ENCODE results near the gene COL13A1.

The COL13A1 gene

DNA sequence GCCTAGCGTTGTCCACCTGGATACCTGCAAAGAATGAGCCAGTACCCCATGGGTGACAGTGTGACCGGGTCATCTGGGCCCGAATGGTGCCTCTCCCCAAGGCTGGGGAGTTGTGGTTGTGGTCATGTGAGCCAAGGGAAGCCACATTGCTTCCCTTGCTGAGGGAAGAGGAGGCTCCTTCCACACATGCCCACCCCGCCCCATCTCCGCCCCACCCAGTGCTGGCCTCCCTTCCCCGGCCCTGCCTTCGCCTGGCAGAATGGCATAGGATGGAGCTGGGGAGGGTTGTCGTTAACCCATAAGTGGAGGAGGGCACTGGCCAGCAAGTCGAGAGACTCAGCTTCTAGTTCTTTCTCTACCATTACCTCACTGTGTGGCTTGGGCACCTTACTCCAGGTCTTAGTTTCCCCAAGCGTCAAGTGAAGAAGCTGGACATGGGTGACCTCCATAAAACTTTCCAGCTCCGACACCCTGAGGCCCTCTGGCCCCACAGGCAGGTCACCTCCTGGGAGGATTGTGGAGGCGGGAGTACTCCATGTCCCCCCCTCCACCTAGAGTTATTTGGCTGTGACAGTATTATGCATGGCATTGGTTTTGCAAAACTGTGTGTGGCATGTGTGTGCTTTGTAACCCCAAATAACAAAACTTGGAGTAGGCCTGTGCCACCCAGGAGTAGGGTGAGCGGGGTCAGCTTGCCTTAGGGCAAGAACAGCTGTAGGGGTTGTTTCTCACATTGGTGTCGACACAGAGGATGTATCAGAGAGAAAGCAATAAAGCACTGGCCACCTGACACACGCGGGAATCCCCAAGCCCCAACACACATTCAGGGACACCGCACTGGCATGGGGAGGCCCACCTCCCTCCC, 160.4 kb downstream of the COL13A1 start:
- no peak overlapping the region for H3K27ac ChIP-seq
- POLR2A ChIA-PET (ENCODE audit: low non-redundant PET): no interaction called here
- no peak for DNase-seq (ENCODE audit: low spot score)
- CTCF ChIA-PET: interaction anchor here (0.7 to 1.4 kb wide), 2 partner anchors 10 to 171 kb away, joined by 4 to 6 read pairs; no protein-coding TSS in a partner anchor
- no peak for TF ChIP-seq CTCF (conservative IDR thresholded peaks at IDR 0.05; ENCODE audit: low read depth)

GRCh38 chr10:69962746-69963135, 161.0 kb downstream of the COL13A1 start:
- DNase-seq (ENCODE audit: low spot score): no peak
- TF ChIP-seq CTCF (conservative IDR thresholded peaks at IDR 0.05; ENCODE audit: low read depth): no peak
- CTCF ChIA-PET: interaction anchor here (1.4 to 1.6 kb wide), 2 partner anchors 9 to 48 kb away, joined by 4 to 6 read pairs; no protein-coding TSS in a partner anchor
- POLR2A ChIA-PET (ENCODE audit: low non-redundant PET): no interaction called here
- H3K27ac ChIP-seq: no peak overlapping the region

GRCh38 chr10:69963178-69963834, 161.6 kb downstream of the COL13A1 start:
- ChIA-PET CTCF (interaction anchor here (1.2 to 1.6 kb wide), 2 partner anchors 49 to 80 kb away, joined by 3 to 4 read pairs; no protein-coding TSS in a partner anchor), POLR2A (ENCODE audit: low non-redundant PET) (no interaction called here)
- no peak for TF ChIP-seq CTCF (conservative IDR thresholded peaks at IDR 0.05; ENCODE audit: low read depth)
- DNase-seq (ENCODE audit: low spot score): no peak
- no peak overlapping the region for H3K27ac ChIP-seq

GRCh38 chr10:69963835-69964710, 162.4 kb downstream of the COL13A1 start:
- no peak for TF ChIP-seq CTCF (conservative IDR thresholded peaks at IDR 0.05; ENCODE audit: low read depth)
- ChIA-PET POLR2A (ENCODE audit: low non-redundant PET) (no interaction called here), CTCF (interaction anchor here (1.2 to 1.6 kb wide), 2 partner anchors 49 to 81 kb away, joined by 3 to 4 read pairs; no protein-coding TSS in a partner anchor)
- no peak overlapping the region for H3K27ac ChIP-seq
- DNase-seq (ENCODE audit: low spot score): no peak

GRCh38 chr10:69965086-69965485, 163.4 kb downstream of the COL13A1 start:
- CTCF ChIA-PET: interaction anchor here (0.5 kb wide), 1 partner anchor 392 kb away, joined by 4 read pairs; no protein-coding TSS in a partner anchor
- H3K27ac ChIP-seq: no peak overlapping the region
- POLR2A ChIA-PET (ENCODE audit: low non-redundant PET): no interaction called here
- no peak for DNase-seq (ENCODE audit: low spot score)
- no peak for TF ChIP-seq CTCF (conservative IDR thresholded peaks at IDR 0.05; ENCODE audit: low read depth)
